Body of pancreas (tissue), 4 donors: ENCODE data around the gene FHOD3.

Source experiments
- CTCF ChIP-seq, 7 experiments: fragments of 450-650 bp in 4 of 7; fragments of 200-600 bp in 3 of 7; sonication (generic) in 3 of 7; IDR thresholded peaks; one replicate each; pipeline ENCODE4 v1.5.1; 2016 to 2019; ENCODE audit warnings: antibody characterized with exemption in 7 of 7
- POLR2A ChIP-seq, 3 donors: fragments of 450-650 bp; IDR thresholded peaks; one replicate each; pipeline ENCODE4 v1.6.1; 2016; ENCODE audit warnings: antibody characterized with exemption in 3 of 3, mild to moderate bottlenecking in 2 of 3

GRCh38 chr18:36627637-36628036 lies 330.1 kb downstream of the FHOD3 start:
- no peak for TF ChIP-seq CTCF (IDR thresholded peaks at IDR 0.05)
- no peak for TF ChIP-seq POLR2A (IDR thresholded peaks at IDR 0.05)
